GM21576 (cell line): Measurements from ENCODE around the gene CTR9.
A peak's percentile ranks its signal among the peaks of the same experiment; 100 is the strongest.

Experiments
- ATAC-seq: cut with Tn5 transposase; IDR thresholded peaks from one replicate; pipeline ENCODE4 v1.9.1; 2021; ENCODE audit warnings: mild to moderate bottlenecking, moderate library complexity; ENCODE audit not compliant: unreplicated experiment

CTR9 gene

DNA sequence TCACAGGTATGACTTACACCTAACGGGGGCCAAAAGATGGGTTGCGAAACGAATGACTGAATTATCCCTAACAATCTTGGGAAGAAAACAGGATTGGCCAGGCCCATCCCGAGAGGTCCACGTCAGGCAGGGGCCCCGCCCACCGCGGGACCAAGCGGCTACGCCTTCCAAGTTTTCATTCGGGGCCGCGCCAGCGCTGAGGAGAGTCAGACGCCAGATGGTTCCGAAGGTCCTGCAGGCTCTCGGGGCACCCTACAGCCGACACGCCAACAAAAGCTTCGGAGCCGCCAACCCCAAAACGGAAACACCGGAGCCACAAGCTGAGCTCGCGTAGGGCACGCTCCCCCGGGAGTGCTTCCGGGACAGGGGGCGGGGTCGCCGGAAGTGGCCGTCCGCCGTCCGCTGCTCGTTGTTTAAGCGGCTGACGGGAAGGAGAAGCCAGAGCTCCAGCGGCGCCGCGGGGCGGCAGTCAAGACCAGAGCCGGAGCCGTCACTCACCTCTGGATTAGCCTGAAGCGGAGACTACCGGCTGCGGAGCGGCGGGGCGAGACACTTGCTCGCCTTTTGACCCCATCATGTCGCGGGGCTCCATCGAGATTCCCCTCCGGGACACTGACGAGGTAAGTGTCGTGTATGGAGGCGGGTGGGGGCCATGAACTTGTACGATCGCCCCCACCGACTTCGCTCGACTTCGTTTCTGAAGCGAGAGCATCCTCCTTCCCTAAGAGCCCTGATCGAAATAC, at the start of gene CTR9:
CTR9 (plus strand) TSS at position 409 of the 743 bp plus-strand sequence; CDS start at position 576, 167 bp downstream.
- ATAC-seq, result peak; percentile 93

GRCh38 chr11:10701982-10702381, 49.1 kb upstream of the CTR9 start:
- ATAC-seq, result no peak

- no peak for ATAC-seq
Measured at GRCh38 chr11:10708131-10708530, 42.9 kb upstream of the CTR9 start.

DNA sequence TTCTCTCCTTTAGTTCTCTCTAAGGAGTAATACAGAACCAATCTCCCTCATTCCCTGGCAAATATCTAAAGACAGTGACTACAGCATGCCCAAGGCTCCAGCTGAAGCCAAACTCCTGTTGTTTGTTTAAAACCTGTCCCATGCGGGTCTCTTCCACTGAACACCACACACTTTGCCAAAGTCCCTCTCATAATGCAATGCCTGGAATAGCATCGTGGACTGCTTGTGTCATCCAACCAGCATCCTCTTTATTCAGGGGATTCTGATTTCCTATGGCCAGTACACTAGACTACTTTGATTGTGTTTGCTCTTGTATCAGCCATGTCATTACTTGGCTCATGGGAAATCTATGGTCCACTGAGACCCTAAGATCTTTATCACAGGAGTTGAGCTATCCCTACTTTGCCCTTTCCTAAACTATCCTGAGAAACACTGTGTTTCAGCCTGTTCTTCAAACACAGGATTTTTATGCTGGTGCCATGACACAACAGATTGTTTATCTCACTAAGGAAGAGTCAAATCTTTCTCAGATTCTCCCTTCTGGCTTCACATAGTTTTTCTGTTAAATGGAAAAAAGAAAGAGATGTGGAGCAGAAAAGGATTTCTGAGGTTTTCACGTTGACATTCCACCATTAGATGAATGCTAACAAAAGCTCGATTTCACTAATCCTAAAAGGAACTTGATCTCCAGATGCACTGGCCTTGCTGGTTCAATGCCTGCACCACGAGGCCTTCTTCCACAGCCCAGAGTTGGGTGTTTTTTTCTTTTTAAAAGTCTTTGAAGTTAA, 41.6 kb upstream of the CTR9 start:
- ATAC-seq, result no peak

- no peak for ATAC-seq
Measured at GRCh38 chr11:10715571-10715970, 35.5 kb upstream of the CTR9 start.

- ATAC-seq, result no peak
Measured at GRCh38 chr11:10716122-10716521, 34.9 kb upstream of the CTR9 start.

DNA sequence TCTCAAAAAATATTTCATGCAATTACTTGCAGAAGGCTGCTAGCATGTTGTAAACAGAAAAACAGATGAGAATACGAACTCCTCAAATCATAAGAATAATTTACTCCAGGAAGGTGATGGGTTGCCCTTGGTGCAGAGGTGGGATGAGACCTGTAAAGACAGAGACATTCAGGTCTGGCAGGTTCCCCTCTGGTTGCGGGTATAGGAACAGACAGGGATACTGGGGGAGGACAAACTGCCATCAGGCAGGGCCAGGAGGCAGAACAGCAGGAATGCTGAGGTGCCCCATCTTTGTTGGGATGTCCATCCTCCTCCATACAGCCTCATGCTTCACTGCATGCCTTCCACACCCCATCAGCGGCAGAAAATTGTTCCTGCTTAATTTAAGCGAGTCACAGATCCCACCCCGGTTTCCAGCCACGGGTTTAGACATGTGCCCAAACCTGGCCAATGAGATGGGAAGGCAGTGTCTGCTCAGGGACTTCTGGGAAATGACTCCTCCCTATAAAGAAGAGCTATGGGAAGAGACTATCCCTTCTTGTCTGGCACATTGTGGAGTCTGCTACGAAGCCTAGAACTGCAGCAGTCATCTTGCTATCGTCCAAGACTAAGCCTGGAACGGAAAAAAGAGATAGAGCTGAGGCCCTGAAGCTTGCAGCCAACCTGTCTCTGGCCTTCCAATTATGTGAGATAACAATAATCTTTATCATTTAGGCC, 34.3 kb upstream of the CTR9 start:
- no peak for ATAC-seq

DNA sequence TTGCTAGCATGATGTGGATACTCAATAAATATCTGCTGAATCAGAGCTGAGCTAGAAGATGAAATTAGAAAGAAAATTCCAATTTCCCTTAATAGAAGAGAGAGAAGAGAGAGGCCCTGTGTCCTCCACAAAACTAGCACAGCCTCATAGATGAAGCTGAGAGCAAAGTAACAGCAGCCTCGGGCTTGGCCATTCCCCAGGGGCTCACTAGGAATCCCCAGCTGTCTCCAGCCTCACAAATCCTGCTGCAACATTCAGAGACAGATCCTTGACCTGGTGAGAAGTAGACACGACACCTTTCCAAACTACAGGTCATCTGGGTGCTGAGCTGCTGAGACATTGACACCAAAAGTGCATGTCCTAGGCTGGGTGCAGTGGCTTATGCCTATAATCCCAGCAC, 31.4 kb upstream of the CTR9 start:
- no peak for ATAC-seq

DNA sequence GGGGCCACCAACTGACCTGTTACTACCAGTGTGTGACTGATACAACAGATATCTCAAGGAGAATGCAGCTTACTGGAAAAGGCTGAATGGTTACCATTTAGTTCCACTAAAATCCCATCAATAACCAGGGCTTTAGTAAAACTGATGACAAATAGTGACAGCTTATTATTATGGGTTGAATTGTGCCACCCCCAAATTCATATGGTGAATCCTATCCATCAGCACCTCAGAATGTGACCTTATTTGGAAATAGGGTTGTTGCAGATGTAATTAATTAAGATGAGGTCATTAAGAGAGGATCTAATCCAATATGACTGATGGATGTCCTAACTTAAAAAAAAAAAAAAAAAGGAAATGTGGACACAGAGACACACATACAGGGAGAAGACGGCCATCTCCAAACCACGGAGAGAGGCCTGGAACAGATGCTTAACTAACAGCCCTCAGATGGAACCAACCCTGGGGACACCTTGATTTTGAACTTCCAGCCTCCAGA, 30.1 kb upstream of the CTR9 start:
- no peak for ATAC-seq

DNA sequence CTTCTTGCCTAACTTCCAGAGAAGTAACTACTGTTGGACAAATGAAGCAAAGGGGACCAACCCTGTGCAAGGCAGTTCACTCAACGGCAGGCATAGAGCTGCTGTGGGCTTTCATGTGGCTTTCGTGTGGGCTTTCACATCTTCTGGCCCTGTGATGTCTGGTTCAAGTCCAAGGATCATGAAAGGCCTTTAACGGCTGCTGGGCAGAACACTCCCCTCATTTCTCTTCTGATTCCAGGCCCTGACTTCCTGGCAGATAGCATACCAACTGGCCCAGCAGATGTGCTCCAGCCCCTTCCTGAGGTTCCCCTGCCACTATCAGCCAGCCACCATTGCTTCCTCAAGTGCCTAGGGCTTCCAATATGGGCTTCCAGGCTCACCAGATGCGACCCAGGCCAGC, 28.7 kb upstream of the CTR9 start:
- no peak for ATAC-seq

DNA sequence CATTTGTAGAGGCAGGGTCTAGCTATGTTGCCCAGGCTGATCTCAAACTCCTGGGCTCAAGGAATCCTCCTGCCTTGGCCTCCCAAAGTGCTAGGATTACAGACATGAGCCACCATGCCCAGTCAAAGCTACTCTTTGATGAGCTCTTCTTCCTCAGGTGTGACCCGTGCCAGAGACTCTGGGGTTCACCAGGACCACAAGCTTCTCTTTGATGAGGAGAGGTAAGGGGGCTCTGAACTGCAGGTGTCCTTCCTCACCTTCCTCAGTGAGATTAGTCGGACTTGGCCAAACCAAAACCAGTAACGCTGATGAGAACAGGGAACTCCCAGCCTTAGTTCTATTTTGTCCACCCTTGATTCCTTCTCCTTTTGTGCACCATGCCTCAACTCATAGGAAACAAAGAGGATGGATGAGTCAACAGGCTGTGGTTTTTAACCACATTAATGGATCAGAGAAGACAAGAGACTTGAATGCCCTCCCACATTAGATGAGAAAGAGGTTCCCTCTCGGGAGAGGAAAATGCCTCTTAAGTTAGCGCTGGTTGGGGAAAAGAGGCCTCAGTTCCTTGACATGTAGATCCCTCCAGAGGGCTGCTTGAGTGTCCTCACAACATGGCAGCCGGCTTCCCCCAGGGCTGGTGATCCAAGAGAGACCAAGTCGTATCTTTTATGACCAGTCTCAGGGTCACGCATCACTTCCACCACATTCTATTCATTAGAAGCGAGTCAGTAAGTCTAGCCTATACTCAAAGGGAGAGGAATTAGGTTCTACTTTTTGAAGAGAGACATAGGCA, 25.7 kb upstream of the CTR9 start:
- no peak for ATAC-seq

- ATAC-seq, result no peak
Measured at GRCh38 chr11:10725907-10726253, 25.2 kb upstream of the CTR9 start.

DNA sequence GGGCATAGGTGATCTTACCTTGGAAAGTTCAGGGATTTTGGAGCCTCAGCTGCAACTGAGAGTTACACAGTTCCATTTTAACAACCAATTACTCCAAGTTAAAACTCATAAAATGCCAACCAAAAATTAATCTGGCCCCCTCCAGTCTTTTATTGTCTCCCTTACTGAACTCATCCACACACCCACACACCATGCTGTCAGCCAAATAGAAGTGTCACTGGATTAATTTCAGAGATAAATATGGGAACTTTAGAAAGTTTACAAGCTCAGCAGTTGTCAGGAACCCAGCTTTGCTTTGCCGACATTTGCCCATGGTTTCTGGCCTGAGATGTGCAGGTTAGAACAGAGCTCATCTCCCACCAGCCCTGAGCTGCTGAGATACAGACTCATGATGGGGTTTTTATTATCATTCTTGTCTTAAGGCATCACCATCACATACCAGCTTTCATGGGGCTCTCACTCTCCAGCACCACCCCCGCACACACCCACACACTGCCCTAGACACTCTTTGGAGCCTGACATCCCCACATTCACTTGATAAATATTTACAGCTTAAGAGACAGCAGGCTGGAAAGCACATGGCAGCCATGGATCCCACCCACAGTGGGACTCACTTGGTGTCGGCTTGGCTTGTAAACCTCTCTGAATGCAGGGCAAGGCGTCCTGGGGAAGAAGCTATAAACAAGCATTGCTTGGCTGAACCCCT, 23.7 kb upstream of the CTR9 start:
- no peak for ATAC-seq

DNA sequence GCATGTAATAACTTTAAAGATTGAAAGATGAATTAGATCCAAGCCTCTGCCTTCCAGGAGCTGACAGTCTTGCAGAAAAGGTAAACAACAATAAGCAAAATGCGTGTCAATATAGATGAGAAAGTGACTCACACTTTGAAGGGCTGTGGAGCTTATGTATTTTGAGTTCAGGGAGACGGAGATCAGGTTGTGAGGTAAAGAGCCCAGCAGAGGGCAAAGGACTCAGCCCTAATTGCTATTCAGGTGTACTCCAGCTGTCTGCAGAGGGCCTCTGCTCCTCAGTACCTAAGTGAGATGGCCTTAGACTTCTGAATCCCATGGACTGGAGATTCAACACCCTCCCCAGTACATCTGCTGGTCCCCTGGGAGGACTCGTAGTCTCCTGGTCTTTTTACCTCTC, 22.9 kb upstream of the CTR9 start:
- ATAC-seq, result no peak

DNA sequence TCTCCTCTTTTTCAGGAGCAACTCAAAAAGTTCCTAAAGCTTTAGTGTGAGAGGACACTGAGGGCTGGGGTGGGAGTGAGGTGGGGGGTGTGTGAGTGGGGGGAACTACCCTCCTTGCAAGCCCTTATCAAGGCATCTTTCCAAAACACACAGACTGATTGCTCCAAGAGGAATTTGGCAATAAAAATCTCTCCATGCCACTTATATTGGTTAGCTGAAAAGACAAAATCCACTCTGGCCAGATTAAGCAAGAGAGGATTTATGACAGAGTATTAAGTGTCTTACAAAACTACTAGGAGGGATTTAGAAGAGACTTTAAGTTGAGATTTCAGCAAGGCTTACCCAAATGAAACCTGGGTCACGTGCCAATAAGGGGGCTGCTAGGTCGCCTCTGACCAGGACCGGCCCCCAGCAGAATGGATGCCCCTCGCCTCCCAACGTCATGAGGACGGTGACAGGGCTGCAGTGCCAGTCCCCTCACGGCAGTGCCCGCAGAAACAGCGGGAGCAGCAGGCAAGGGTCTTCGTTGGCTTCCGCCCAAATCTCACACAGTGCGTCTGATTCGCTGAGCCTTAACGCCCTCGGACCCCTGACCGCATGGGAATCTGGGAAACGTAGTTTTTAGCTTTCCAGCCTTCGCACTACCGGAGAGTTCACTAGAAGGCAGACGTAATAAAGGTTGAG, 22.1 kb upstream of the CTR9 start:
- no peak for ATAC-seq

DNA sequence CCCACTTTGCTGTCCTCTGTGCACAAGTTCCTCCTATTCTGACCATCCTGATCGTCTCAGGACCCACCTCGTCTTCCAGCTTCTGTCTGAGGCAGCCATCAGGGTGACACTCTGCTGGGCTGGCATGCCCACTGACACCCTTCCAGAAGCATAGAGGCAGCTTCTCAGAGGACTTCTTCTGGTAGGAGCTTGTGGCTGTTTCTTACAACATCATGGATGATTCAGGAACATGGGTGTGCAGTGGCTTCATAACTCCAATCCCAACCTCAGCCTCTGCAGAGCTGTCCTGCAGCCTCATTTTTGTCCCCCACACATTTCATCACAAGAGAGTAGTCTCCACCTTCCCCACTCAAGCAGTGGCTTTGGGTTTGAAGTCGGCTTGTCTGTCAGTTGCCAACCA, 20.9 kb upstream of the CTR9 start:
- no peak for ATAC-seq

- no peak for ATAC-seq
Measured at GRCh38 chr11:10731064-10731680, 19.9 kb upstream of the CTR9 start.

- peak; percentile 95 for ATAC-seq
Measured at GRCh38 chr11:10735481-10736475, 15.3 kb upstream of the CTR9 start.
